Neural cell (in vitro differentiated cells): ENCODE results near the gene ARL15. TPM values are rescaled to one million over a fixed set of nuclear protein-coding genes. Genes with fewer than 3 reads are reported as not detected.

Source experiments
- H2AFZ ChIP-seq: fragments of 200-600, 300-800 bp; sonication (generic), shearing (Covaris generic); 2 replicates; pipeline ENCODE4 v1.6.0; 2014; ENCODE audit warnings: low read depth, mild to moderate bottlenecking, antibody characterized with exemption, low read length, moderate library complexity
- H3F3A ChIP-seq: fragments of 200-600 bp; shearing (Covaris generic); 2 replicates; pipeline ENCODE4 v1.6.1; 2016; ENCODE audit warnings: mild to moderate bottlenecking, moderate library complexity, mixed read lengths, antibody characterized with exemption, low read length; ENCODE audit not compliant: insufficient read depth, poor library complexity, severe bottlenecking
- H3K27ac ChIP-seq: fragments of 200-600, 300-800 bp; sonication (generic), shearing (Covaris generic); 2 replicates; pipeline ENCODE4 v1.5.1; 2014; ENCODE audit warnings: mild to moderate bottlenecking, low read length, moderate library complexity
- H3K27me3 ChIP-seq: fragments of 300-800, 200-600 bp; sonication (generic), shearing (Covaris generic); 2 replicates; pipeline ENCODE4 v1.6.0; 2014; ENCODE audit warnings: mild to moderate bottlenecking, low read depth, low read length, moderate library complexity; ENCODE audit not compliant: insufficient read depth
- H3K36me3 ChIP-seq: fragments of 300-800, 200-600 bp; sonication (generic), shearing (Covaris generic); 2 replicates; pipeline ENCODE4 v1.5.1; 2014; ENCODE audit warnings: mild to moderate bottlenecking, antibody characterized with exemption, low read length, moderate library complexity; ENCODE audit not compliant: insufficient read depth
- H3K4me2 ChIP-seq: fragments of 300-800, 200-600 bp; sonication (generic), shearing (Covaris generic); 2 replicates; pipeline ENCODE4 v1.6.0; 2014; ENCODE audit warnings: mild to moderate bottlenecking, low read length
- H3K4me3 ChIP-seq: fragments of 300-800, 200-600 bp; sonication (generic), shearing (Covaris generic); 2 replicates; pipeline ENCODE4 v1.5.1; 2014; ENCODE audit warnings: mild to moderate bottlenecking, low read length, moderate library complexity
- H3K79me2 ChIP-seq: fragments of 200-600 bp; shearing (Covaris generic); replicated peaks from 2 replicates; pipeline ENCODE4 v1.6.0; 2014; ENCODE audit warnings: mild to moderate bottlenecking, low read length, moderate library complexity; ENCODE audit not compliant: insufficient read depth
- H3K9ac ChIP-seq: fragments of 300-800, 200-600 bp; sonication (generic), shearing (Covaris generic); 2 replicates; pipeline ENCODE4 v1.6.1; 2016; ENCODE audit warnings: mild to moderate bottlenecking, low read length, mixed read lengths
- H3K9me2 ChIP-seq: fragments of 200-600 bp; shearing (Covaris generic); 2 replicates; pipeline ENCODE4 v1.6.1; 2016; ENCODE audit warnings: mild to moderate bottlenecking, low read length, mixed read lengths; ENCODE audit not compliant: insufficient read depth
- H3K9me3 ChIP-seq: fragments of 200-600, 300-800 bp; sonication (generic), shearing (Covaris generic); 2 replicates; pipeline ENCODE4 v1.6.1; 2016; ENCODE audit warnings: mild to moderate bottlenecking, mixed run types, low read length, moderate library complexity, mixed read lengths
- H4K20me1 ChIP-seq: fragments of 200-600 bp; shearing (Covaris generic); 2 replicates; pipeline ENCODE4 v1.6.1; 2016; ENCODE audit warnings: mild to moderate bottlenecking, mixed run types; ENCODE audit not compliant: insufficient read depth
- EP300 ChIP-seq: fragments of 450-650 bp; conservative IDR thresholded peaks from 2 replicates; pipeline ENCODE4 v1.6.1; 2014; ENCODE audit warnings: antibody characterized with exemption, mild to moderate bottlenecking, moderate library complexity; ENCODE audit not compliant: poor library complexity, severe bottlenecking
- EZH2 ChIP-seq: fragments of 200-600, 300-800 bp; shearing (Covaris generic), sonication (generic); IDR thresholded peaks from 2 replicates; pipeline ENCODE4 v1.6.1; 2014; ENCODE audit warnings: antibody characterized with exemption, low read length, borderline replicate concordance, mild to moderate bottlenecking; ENCODE audit not compliant: insufficient read depth, poor library complexity, severe bottlenecking
- MXI1 ChIP-seq: fragments of 450-650 bp; conservative IDR thresholded peaks from 2 replicates; pipeline ENCODE4 v1.6.1; 2014; ENCODE audit warnings: antibody characterized with exemption, mild to moderate bottlenecking; ENCODE audit not compliant: poor library complexity, severe bottlenecking
- POLR2AphosphoS5 ChIP-seq: IDR thresholded peaks from 2 replicates; pipeline ENCODE4 v1.6.1; 2012
- RAD21 ChIP-seq: fragments of 450-650 bp; conservative IDR thresholded peaks from 2 replicates; pipeline ENCODE4 v1.6.1; 2014; ENCODE audit warnings: antibody characterized with exemption, mild to moderate bottlenecking, moderate library complexity
- SMC3 ChIP-seq: fragments of 450-650 bp; conservative IDR thresholded peaks from 2 replicates; pipeline ENCODE4 v1.6.1; 2014; ENCODE audit warnings: antibody characterized with exemption, mild to moderate bottlenecking, moderate library complexity; ENCODE audit not compliant: poor library complexity
- TAF1 ChIP-seq: IDR thresholded peaks from 2 replicates; pipeline ENCODE4 v1.6.1; 2012; ENCODE audit warnings: low read depth
- polyA plus RNA-seq: library from polyadenylated mRNA; depleted of rRNA; stranded (reverse); fragments of >200 nt; gene quantifications from 2 replicates; pipeline ENCODE4 v1.2.3, GENCODE V29; 2014
- TF ChIP-seq, protein P1 (sequence below): fragments of 450-650 bp; IDR thresholded peaks from 2 replicates; pipeline ENCODE4 v1.5.1; 2014; ENCODE audit warnings: antibody characterized with exemption, mild to moderate bottlenecking, moderate library complexity; ENCODE audit not compliant: poor library complexity, severe bottlenecking
- TF ChIP-seq, protein P2 (sequence below): IDR thresholded peaks from 2 replicates; pipeline ENCODE4 v1.6.1; 2012; ENCODE audit warnings: borderline replicate concordance

ARL15 gene
- polyA plus RNA-seq, 1 donor from 2014 or later, result 51.9 TPM

GRCh38 chr5:54037205-54037604, 273.2 kb downstream of the ARL15 start:
- Histone ChIP-seq H4K20me1 (no peaks in the 10 kb centered on the region), H3K79me2 (no peaks in the 10 kb centered on the region), H3K9me2 (no peaks in the 10 kb centered on the region), H3F3A (no peaks in the 10 kb centered on the region), H3K9ac (no peak overlapping the region), H3K36me3 (no peaks in the 10 kb centered on the region), H3K4me2 (no peak overlapping the region), H3K27ac (no peak overlapping the region), H3K9me3 (no peaks in the 10 kb centered on the region), H3K4me3 (no peak overlapping the region), H3K27me3 (no peaks in the 10 kb centered on the region), H2AFZ (no peak overlapping the region)
- TF ChIP-seq EZH2, result no peak
- TF ChIP-seq TAF1, result no peak
- no peak for TF ChIP-seq SMC3
- TF ChIP-seq POLR2AphosphoS5, result no peak
- TF ChIP-seq EP300, result no peak
- TF ChIP-seq, protein P1, sequence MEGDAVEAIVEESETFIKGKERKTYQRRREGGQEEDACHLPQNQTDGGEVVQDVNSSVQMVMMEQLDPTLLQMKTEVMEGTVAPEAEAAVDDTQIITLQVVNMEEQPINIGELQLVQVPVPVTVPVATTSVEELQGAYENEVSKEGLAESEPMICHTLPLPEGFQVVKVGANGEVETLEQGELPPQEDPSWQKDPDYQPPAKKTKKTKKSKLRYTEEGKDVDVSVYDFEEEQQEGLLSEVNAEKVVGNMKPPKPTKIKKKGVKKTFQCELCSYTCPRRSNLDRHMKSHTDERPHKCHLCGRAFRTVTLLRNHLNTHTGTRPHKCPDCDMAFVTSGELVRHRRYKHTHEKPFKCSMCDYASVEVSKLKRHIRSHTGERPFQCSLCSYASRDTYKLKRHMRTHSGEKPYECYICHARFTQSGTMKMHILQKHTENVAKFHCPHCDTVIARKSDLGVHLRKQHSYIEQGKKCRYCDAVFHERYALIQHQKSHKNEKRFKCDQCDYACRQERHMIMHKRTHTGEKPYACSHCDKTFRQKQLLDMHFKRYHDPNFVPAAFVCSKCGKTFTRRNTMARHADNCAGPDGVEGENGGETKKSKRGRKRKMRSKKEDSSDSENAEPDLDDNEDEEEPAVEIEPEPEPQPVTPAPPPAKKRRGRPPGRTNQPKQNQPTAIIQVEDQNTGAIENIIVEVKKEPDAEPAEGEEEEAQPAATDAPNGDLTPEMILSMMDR, result no peak
- TF ChIP-seq, protein P2, sequence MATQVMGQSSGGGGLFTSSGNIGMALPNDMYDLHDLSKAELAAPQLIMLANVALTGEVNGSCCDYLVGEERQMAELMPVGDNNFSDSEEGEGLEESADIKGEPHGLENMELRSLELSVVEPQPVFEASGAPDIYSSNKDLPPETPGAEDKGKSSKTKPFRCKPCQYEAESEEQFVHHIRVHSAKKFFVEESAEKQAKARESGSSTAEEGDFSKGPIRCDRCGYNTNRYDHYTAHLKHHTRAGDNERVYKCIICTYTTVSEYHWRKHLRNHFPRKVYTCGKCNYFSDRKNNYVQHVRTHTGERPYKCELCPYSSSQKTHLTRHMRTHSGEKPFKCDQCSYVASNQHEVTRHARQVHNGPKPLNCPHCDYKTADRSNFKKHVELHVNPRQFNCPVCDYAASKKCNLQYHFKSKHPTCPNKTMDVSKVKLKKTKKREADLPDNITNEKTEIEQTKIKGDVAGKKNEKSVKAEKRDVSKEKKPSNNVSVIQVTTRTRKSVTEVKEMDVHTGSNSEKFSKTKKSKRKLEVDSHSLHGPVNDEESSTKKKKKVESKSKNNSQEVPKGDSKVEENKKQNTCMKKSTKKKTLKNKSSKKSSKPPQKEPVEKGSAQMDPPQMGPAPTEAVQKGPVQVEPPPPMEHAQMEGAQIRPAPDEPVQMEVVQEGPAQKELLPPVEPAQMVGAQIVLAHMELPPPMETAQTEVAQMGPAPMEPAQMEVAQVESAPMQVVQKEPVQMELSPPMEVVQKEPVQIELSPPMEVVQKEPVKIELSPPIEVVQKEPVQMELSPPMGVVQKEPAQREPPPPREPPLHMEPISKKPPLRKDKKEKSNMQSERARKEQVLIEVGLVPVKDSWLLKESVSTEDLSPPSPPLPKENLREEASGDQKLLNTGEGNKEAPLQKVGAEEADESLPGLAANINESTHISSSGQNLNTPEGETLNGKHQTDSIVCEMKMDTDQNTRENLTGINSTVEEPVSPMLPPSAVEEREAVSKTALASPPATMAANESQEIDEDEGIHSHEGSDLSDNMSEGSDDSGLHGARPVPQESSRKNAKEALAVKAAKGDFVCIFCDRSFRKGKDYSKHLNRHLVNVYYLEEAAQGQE, result no peak
- TF ChIP-seq RAD21, result no peak

DNA sequence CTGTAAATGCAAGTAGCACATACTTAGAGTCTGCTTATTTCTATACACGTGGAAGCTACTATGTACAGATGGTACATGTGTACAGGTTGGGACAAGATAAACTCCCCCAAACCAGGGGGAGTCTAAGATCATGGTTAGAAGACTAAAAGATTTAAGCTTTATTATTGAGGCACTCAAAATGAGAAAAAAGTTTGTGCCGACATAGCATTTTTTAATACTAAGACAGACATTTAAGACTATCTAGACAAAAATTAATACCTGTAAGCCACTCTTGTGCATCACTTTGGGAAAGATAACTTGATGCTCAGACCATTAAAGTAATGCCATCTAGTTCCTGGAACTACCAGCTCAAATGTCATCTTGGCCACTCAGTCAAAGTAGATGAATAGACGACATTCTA, 279.4 kb downstream of the ARL15 start:
- H3K27me3 ChIP-seq, result no peaks in the 10 kb centered on the region

DNA sequence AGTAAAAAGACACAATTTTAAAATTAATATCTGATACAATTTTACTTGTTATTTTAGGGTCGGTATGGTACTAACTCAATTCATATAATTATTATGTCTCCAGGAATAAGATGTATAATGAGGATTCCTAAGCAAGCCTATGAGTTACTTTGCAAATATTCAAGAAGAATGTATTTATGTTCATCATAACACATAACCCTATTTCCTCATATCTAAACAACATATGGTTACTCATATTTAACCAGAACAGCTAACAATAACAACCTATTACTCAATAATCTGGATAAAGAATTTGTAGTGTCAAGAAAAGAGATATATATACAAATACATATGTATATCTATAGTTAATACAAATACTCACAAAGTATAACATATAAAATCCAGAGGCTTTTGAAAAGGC, 285.9 kb downstream of the ARL15 start:
- H3K9me3 ChIP-seq, result no peaks in the 10 kb centered on the region
- H3K79me2 ChIP-seq, result no peaks in the 10 kb centered on the region
- H4K20me1 ChIP-seq, result no peaks in the 10 kb centered on the region
- H3F3A ChIP-seq, result no peaks in the 10 kb centered on the region
- no peak overlapping the region for H3K9ac ChIP-seq
- H3K9me2 ChIP-seq, result no peaks in the 10 kb centered on the region
- no peak overlapping the region for H3K4me3 ChIP-seq
- H3K27me3 ChIP-seq, result no peaks in the 10 kb centered on the region
- H3K4me2 ChIP-seq, result no peak overlapping the region
- TF ChIP-seq EP300 (no peak), SMC3 (no peak), EZH2 (no peak), MXI1 (no peak), TAF1 (no peak), POLR2AphosphoS5 (no peak), RAD21 (no peak)
- TF ChIP-seq, protein P1, result no peak
- TF ChIP-seq, protein P2, result no peak
- H3K27ac ChIP-seq, result no peak overlapping the region
- no peak overlapping the region for H2AFZ ChIP-seq
- no peaks in the 10 kb centered on the region for H3K36me3 ChIP-seq

More for the DNA sequence above, 279.4 kb downstream of the ARL15 start:
- Histone ChIP-seq H3K9ac (no peak overlapping the region), H4K20me1 (no peaks in the 10 kb centered on the region), H3K9me2 (no peaks in the 10 kb centered on the region), H3K9me3 (no peaks in the 10 kb centered on the region), H2AFZ (no peak overlapping the region), H3K36me3 (no peaks in the 10 kb centered on the region), H3K27ac (no peak overlapping the region), H3K4me3 (no peak overlapping the region), H3K4me2 (no peak overlapping the region), H3F3A (no peaks in the 10 kb centered on the region), H3K79me2 (no peaks in the 10 kb centered on the region)
- TF ChIP-seq MXI1, result no peak
